Transverse colon (tissue), 3 donors: Measurements from ENCODE around the gene LAMB2.

Source experiments
- CTCF ChIP-seq, 5 experiments: fragments of 200-600 bp in 3 of 5; fragments of 450-650 bp in 2 of 5; sonication (generic) in 3 of 5; IDR thresholded peaks; 1 replicate in 2 of 5; 2 replicates in 3 of 5; pipeline ENCODE4 v1.5.1; 2016 to 2017; ENCODE audit warnings: antibody characterized with exemption in 5 of 5, inconsistent platforms in 3 of 5, mild to moderate bottlenecking in 2 of 5, moderate library complexity in 1 of 5
- EP300 ChIP-seq: sonication (generic); formaldehyde crosslinking; IDR thresholded peaks from one replicate; pipeline ENCODE4 v1.6.1; 2017; ENCODE audit warnings: antibody characterized with exemption, low read depth
- POLR2A ChIP-seq: fragments of 450-650 bp; IDR thresholded peaks from one replicate; pipeline ENCODE4 v1.6.1; 2016; ENCODE audit warnings: antibody characterized with exemption, mild to moderate bottlenecking, moderate library complexity

GRCh38 chr3:49104427-49105291 lies 28.2 kb downstream of the LAMB2 start, which contains the start of gene QARS1:
- TF ChIP-seq CTCF (IDR thresholded peaks at IDR 0.05): no peak
- peak; percentile 75 for TF ChIP-seq POLR2A
- no peak for TF ChIP-seq EP300
